Esophagus squamous epithelium (tissue), 5 donors: ENCODE data around the gene MAD2L1BP. TPM values are rescaled to one million over a fixed set of nuclear protein-coding genes. Genes with fewer than 3 reads are reported as not detected.

ENCODE experiments used
- DNase-seq: peaks from one replicate; lab custom pipeline; 2025; lab: John Stamatoyannopoulos, UW
- H3K27ac ChIP-seq, 4 donors: fragments of 200-600 bp; sonication (generic); one replicate each; pipeline ENCODE4 v1.5.1; 2016 to 2019; ENCODE audit warnings: mild to moderate bottlenecking in 1 of 4
- H3K27me3 ChIP-seq, 4 donors: fragments of 200-600 bp; sonication (generic); 1 replicate in 3 of 4; 2 replicates in 1 of 4; pipeline versions ENCODE4 v1.5.1 to v1.6.0; 2017 to 2021; ENCODE audit warnings: antibody characterized with exemption in 1 of 4
- H3K36me3 ChIP-seq, 3 donors: fragments of 200-600 bp; sonication (generic); one replicate each; pipeline ENCODE4 v1.5.1; 2016 to 2019
- H3K4me1 ChIP-seq, 3 donors: fragments of 200-600 bp; sonication (generic); one replicate each; pipeline ENCODE4 v1.5.1; 2017 to 2019
- H3K4me3 ChIP-seq, 4 donors: fragments of 200-600 bp; sonication (generic); 1 replicate in 3 of 4; 2 replicates in 1 of 4; pipeline ENCODE4 v1.5.1; 2016 to 2019; ENCODE audit warnings: mild to moderate bottlenecking in 2 of 4, moderate library complexity in 1 of 4
- H3K9me3 ChIP-seq, 3 donors: fragments of 200-600 bp; sonication (generic); one replicate each; pipeline ENCODE4 v1.5.1; 2016 to 2019
- POLR2A ChIP-seq, 4 donors: fragments of 450-650 bp; IDR thresholded peaks; one replicate each; pipeline ENCODE4 v1.6.1; 2017; ENCODE audit warnings: antibody characterized with exemption in 4 of 4, mild to moderate bottlenecking in 4 of 4, moderate library complexity in 3 of 4
- WGBS, 2 donors: methylation state at CpG; one replicate each; pipeline ENCODE4 v1.1.5; 2018; 5-methylcytosine and 5-hydroxymethylcytosine counted together
- intact Hi-C: fragments of 100-400 bp; cut with DNase I; formaldehyde crosslinking; loops from one replicate; pipeline ENCODE4 v1.15.0; 2022
- total RNA-seq, 4 donors: library from RNA; depleted of rRNA; stranded (reverse); fragments of >200 nt; gene quantifications; one replicate each; pipeline ENCODE4 v1.1.0, GENCODE V29; 2016
- TF ChIP-seq, protein P1 (sequence below), 6 experiments: fragments of 450-650 bp in 4 of 6; fragments of 200-600 bp in 2 of 6; sonication (generic) in 2 of 6; IDR thresholded peaks; one replicate each; pipeline ENCODE4 v1.5.1; 2016 to 2019; ENCODE audit warnings: antibody characterized with exemption in 6 of 6, mild to moderate bottlenecking in 4 of 6, moderate library complexity in 4 of 6
- donor health status: DM: yes; HTN: yes; CAD: no.

The MAD2L1BP gene
- total RNA-seq, 4 donors from 2014 or later = 14.4 to 31.9 (median 22.7) TPM

GRCh38 chr6:43604174-43604573 lies 31.5 kb upstream of the MAD2L1BP start:
- Histone ChIP-seq H3K36me3 (peaks cover 0 to 85% (median 12%) of the 10 kb centered on the region in 3 donors), H3K4me1 (no peaks in the 10 kb centered on the region), H3K27me3 (no peaks in the 10 kb centered on the region), H3K9me3 (no peaks in the 10 kb centered on the region), H3K27ac (no peak overlapping the region), H3K4me3 (no peak overlapping the region)
- TF ChIP-seq, protein P1, sequence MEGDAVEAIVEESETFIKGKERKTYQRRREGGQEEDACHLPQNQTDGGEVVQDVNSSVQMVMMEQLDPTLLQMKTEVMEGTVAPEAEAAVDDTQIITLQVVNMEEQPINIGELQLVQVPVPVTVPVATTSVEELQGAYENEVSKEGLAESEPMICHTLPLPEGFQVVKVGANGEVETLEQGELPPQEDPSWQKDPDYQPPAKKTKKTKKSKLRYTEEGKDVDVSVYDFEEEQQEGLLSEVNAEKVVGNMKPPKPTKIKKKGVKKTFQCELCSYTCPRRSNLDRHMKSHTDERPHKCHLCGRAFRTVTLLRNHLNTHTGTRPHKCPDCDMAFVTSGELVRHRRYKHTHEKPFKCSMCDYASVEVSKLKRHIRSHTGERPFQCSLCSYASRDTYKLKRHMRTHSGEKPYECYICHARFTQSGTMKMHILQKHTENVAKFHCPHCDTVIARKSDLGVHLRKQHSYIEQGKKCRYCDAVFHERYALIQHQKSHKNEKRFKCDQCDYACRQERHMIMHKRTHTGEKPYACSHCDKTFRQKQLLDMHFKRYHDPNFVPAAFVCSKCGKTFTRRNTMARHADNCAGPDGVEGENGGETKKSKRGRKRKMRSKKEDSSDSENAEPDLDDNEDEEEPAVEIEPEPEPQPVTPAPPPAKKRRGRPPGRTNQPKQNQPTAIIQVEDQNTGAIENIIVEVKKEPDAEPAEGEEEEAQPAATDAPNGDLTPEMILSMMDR (IDR thresholded peaks at IDR 0.05) = no peak
- no peak for TF ChIP-seq POLR2A (IDR thresholded peaks at IDR 0.05)
- DNase-seq = no peak
- 73 to 78% methylated on average over 2 of the region's 2 CpGs for WGBS, 2 donors
- intact Hi-C loops = no loop called here

- H3K36me3 ChIP-seq = peaks cover 0 to 79% (median 20%) of the 10 kb centered on the region in 3 donors
- DNase-seq = no peak
- TF ChIP-seq, protein P1 (IDR thresholded peaks at IDR 0.05) = no peak
- no peak for TF ChIP-seq POLR2A (IDR thresholded peaks at IDR 0.05)
- intact Hi-C loops = no loop called here
- WGBS, 2 donors = 75 to 89% methylated on average over 2 of the region's 2 CpGs
- no peaks in the 10 kb centered on the region for H3K4me1 ChIP-seq
- no peak overlapping the region for H3K27ac ChIP-seq
- no peaks in the 10 kb centered on the region for H3K27me3 ChIP-seq
- H3K4me3 ChIP-seq = no peak overlapping the region
- no peaks in the 10 kb centered on the region for H3K9me3 ChIP-seq
Measured at GRCh38 chr6:43606019-43606418, 29.6 kb upstream of the MAD2L1BP start.

DNA sequence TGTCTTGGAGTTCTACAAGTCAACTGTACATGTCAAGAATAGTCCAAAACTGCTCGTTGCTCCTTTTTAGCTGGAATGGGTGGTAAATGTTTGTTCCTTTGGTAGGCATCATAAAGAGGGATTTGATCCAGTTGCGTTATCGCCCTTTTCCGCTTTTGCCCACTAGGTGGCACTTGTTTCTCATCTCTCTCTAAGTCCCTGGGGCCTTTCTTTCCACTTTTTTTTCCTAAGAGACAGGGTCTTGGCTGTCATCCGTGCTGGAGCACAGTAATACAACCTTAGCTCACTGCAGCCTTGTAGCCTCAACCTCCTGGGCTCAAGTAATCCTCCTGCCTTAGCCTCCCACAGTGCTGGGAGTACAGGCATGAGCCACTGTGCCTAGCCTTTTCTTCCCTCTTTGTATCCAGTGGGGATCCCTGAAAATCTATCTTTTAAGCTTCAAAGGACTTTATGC lies 27.3 kb upstream of the MAD2L1BP start:
- no peaks in the 10 kb centered on the region for H3K9me3 ChIP-seq
- no peak for DNase-seq
- 5 to 6% methylated on average over 5 of the region's 5 CpGs for WGBS, 2 donors
- no peaks in the 10 kb centered on the region for H3K4me1 ChIP-seq
- no peak overlapping the region for H3K27ac ChIP-seq
- peaks cover under 1 to 79% (median 19%) of the 10 kb centered on the region in 3 donors for H3K36me3 ChIP-seq
- H3K27me3 ChIP-seq = no peaks in the 10 kb centered on the region
- TF ChIP-seq POLR2A (IDR thresholded peaks at IDR 0.05) = no peak
- TF ChIP-seq, protein P1 (IDR thresholded peaks at IDR 0.05) = peak; percentile 57 to 83 (median 68)
- H3K4me3 ChIP-seq = no peak overlapping the region
- intact Hi-C loops = no loop called here

GRCh38 chr6:43608807-43609206 lies 26.8 kb upstream of the MAD2L1BP start:
- Histone ChIP-seq H3K4me3 (no peak overlapping the region), H3K27ac (no peak overlapping the region), H3K9me3 (no peaks in the 10 kb centered on the region), H3K36me3 (peaks cover 5 to 79% (median 23%) of the 10 kb centered on the region in 3 donors), H3K27me3 (no peaks in the 10 kb centered on the region), H3K4me1 (no peaks in the 10 kb centered on the region)
- 59 to 71% methylated on average over 1 of the region's 1 CpG for WGBS, 2 donors
- TF ChIP-seq, protein P1 (IDR thresholded peaks at IDR 0.05) = no peak
- TF ChIP-seq POLR2A (IDR thresholded peaks at IDR 0.05) = no peak
- no peak for DNase-seq
- intact Hi-C loops = no loop called here

DNA sequence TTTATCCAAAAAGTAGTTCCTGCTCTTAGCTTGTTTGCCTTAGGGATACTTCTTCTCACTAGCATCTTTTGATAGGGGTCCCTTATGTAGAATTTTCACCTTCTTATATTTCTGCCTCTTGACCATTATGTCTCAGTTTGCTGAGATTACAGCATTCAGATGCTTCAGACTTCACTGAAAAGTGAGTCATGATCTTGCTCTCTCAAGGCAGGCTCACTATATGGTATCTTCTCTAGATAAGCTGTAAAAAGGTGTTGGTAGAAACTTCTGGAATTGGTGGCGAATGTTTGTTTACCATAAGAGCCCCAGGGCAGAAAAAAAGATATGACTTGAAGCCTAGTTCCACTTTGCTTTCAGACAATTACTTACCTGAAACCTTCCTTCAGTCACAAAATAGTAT lies 26.2 kb upstream of the MAD2L1BP start:
- DNase-seq = no peak
- intact Hi-C loops = no loop called here
- no peak for TF ChIP-seq POLR2A (IDR thresholded peaks at IDR 0.05)
- TF ChIP-seq, protein P1 (IDR thresholded peaks at IDR 0.05) = no peak
- Histone ChIP-seq H3K4me3 (no peak overlapping the region), H3K27me3 (no peaks in the 10 kb centered on the region), H3K36me3 (peaks cover 10 to 79% (median 28%) of the 10 kb centered on the region in 3 donors), H3K4me1 (no peaks in the 10 kb centered on the region), H3K9me3 (no peaks in the 10 kb centered on the region), H3K27ac (no peak overlapping the region)
- 88 to 100% methylated on average over 1 of the region's 1 CpG for WGBS, 2 donors
